ENCODE data around the gene PLCL2.

- TF ChIP-seq CTCF (IDR thresholded peaks at IDR 0.05) (no peak), POLR2AphosphoS5 (IDR thresholded peaks at IDR 0.05) (no peak)
Observed at GRCh38 chr3:16985608-16986007, 100.9 kb downstream of the PLCL2 start.
